Spleen (tissue), 11 donors: Measurements from ENCODE around the gene NEMF. TPM values are rescaled to one million over a fixed set of nuclear protein-coding genes. Genes with fewer than 3 reads are reported as not detected.

Source experiments
- DNase-seq: peaks from one replicate; pipeline ENCODE4 v3.0.0-alpha.2; 2020
- H3K27ac ChIP-seq, 8 donors: fragments of 200-600 bp; sonication (generic) in 7 of 8; 1 replicate in 4 of 8; 2 replicates in 4 of 8; pipeline versions ENCODE4 v1.5.0 to v1.8.0; 2016 to 2021; ENCODE audit warnings: inconsistent platforms in 4 of 8, mild to moderate bottlenecking in 4 of 8, moderate library complexity in 1 of 8
- H3K27me3 ChIP-seq, 7 donors: fragments of 200-600 bp; sonication (generic) in 6 of 7; replicated peaks in 1 of 7; 1 replicate in 4 of 7; 2 replicates in 3 of 7; pipeline versions ENCODE4 v1.5.0 to v1.8.0; 2016 to 2021; ENCODE audit warnings: inconsistent platforms in 3 of 7, mild to moderate bottlenecking in 1 of 7
- H3K36me3 ChIP-seq, 6 donors: fragments of 200-600 bp; sonication (generic) in 5 of 6; 1 replicate in 4 of 6; 2 replicates in 2 of 6; pipeline versions ENCODE4 v1.5.0 to v1.8.0; 2016 to 2021; ENCODE audit warnings: inconsistent platforms in 2 of 6
- H3K4me1 ChIP-seq, 6 donors: fragments of 200-600 bp; sonication (generic) in 5 of 6; 1 replicate in 3 of 6; 2 replicates in 3 of 6; pipeline versions ENCODE4 v1.5.0 to v1.8.0; 2016 to 2021; ENCODE audit warnings: inconsistent platforms in 3 of 6
- H3K4me3 ChIP-seq, 8 donors: fragments of 200-600 bp; sonication (generic) in 7 of 8; 1 replicate in 4 of 8; 2 replicates in 4 of 8; pipeline versions ENCODE4 v1.5.0 to v1.8.0; 2016 to 2021; ENCODE audit warnings: inconsistent platforms in 4 of 8, mild to moderate bottlenecking in 4 of 8, moderate library complexity in 2 of 8
- H3K9me3 ChIP-seq, 8 donors: fragments of 200-600 bp; sonication (generic) in 7 of 8; 1 replicate in 4 of 8; 2 replicates in 4 of 8; pipeline versions ENCODE4 v1.5.0 to v1.8.0; 2016 to 2021; ENCODE audit warnings: inconsistent platforms in 4 of 8
- POLR2A ChIP-seq, 3 donors: fragments of 450-650 bp; IDR thresholded peaks; one replicate each; pipeline ENCODE4 v1.5.1; 2017; ENCODE audit warnings: antibody characterized with exemption in 3 of 3, mild to moderate bottlenecking in 1 of 3
- POLR2AphosphoS5 ChIP-seq, 3 donors: sonication (generic); formaldehyde crosslinking; IDR thresholded peaks; one replicate each; pipeline ENCODE4 v1.5.1; 2017; ENCODE audit warnings: antibody characterized with exemption in 3 of 3
- WGBS, 5 donors: extraction: QIAGEN DNeasy Blood & Tissue Kit in 3 of 5; methylation state at CpG; one replicate each; pipeline versions ENCODE4 v1.1.5 to v1.1.7; 2013 to 2018; 5-methylcytosine and 5-hydroxymethylcytosine counted together
- intact Hi-C: fragments of 100-400 bp; cut with DNase I; formaldehyde crosslinking; loops from one replicate; pipeline ENCODE4 v1.15.0; 2023; ENCODE audit warnings: low total_unique reads
- polyA plus RNA-seq, 3 donors: library from polyadenylated mRNA; stranded (reverse); fragments of 200-250 nt; gene quantifications; one replicate each; pipeline ENCODE4 v1.2.1, GENCODE V29; 2013
- small RNA-seq, 4 donors: library from RNA; depleted of rRNA; stranded (forward); fragments of <200 nt; gene quantifications; one replicate each; pipeline ENCODE3, GENCODE V24; 2016
- total RNA-seq, 7 donors: library from RNA; depleted of rRNA in 3 of 7; stranded (reverse); fragments of >200 nt in 3 of 7; fragmentation: NEBNext Ultra II Directional in 4 of 7; extraction: Animal tissue kit (Norgen Biotek cat#: 25700) in 4 of 7; gene quantifications; one replicate each; pipeline versions ENCODE4 v1.1.0 to v1.2.1, GENCODE V29; 2016 to 2021
- TF ChIP-seq, protein P1 (sequence below), 11 experiments: fragments of 200-600 bp in 7 of 11; fragments of 450-650 bp in 4 of 11; sonication (generic) in 4 of 11; IDR thresholded peaks in 8 of 11; conservative IDR thresholded peaks in 3 of 11; 1 replicate in 7 of 11; 2 replicates in 4 of 11; pipeline versions ENCODE4 v1.4.0 to v1.8.0; 2016 to 2021; ENCODE audit warnings: antibody characterized with exemption in 11 of 11, inconsistent platforms in 4 of 11, mild to moderate bottlenecking in 1 of 11
- donor health status: healthy with polysubstance abuse.
- donor health status: DM: no; HTN: no; CAD: no; lungs with moderate emphysema.
- donor health status: DM: no; HTN: no; CAD: no.
- donor health status: Bipolar disorder and iron deficiency.
- donor health status: healthy.
- donor health status: DM: no; HTN: no; CAD: no.
- donor health status: DM: yes; HTN: yes; CAD: no.

NEMF gene
- total and polyA plus RNA-seq, 10 donors: 24.3 to 187 (median 82.4) TPM

DNA sequence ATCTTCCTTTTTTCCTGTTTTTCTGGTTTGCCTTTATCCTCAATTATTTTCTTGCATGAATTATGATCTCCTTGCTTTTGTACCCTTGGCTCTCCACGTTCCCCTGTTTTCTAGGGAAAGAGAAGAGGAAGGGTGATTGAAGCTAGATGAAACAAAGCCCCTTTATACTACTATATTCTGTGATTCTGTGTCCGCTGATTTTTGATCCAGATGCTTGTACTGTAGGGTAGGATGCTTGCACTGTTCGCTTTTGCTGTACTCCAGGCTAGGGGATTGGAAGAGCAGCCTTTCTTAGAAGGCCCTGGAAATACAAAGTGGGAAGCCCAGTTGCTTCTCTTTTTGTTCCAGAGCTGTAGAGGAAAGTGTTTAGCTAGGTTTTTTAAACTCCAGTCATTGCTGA lies 119.7 kb downstream of the NEMF start:
- H3K4me1 ChIP-seq: no peaks in the 10 kb centered on the region
- intact Hi-C loops: no loop called here
- no peaks in the 10 kb centered on the region for H3K9me3 ChIP-seq
- DNase-seq: no peak
- WGBS, 5 donors: 89 to 100% (median 91%) methylated on average over 3 of the region's 3 CpGs
- H3K36me3 ChIP-seq: peaks cover 0 to 53% (median 8%) of the 10 kb centered on the region in 6 donors
- no peak overlapping the region for H3K4me3 ChIP-seq
- H3K27ac ChIP-seq: no peak overlapping the region
- H3K27me3 ChIP-seq: no peaks in the 10 kb centered on the region
- TF ChIP-seq, protein P1, sequence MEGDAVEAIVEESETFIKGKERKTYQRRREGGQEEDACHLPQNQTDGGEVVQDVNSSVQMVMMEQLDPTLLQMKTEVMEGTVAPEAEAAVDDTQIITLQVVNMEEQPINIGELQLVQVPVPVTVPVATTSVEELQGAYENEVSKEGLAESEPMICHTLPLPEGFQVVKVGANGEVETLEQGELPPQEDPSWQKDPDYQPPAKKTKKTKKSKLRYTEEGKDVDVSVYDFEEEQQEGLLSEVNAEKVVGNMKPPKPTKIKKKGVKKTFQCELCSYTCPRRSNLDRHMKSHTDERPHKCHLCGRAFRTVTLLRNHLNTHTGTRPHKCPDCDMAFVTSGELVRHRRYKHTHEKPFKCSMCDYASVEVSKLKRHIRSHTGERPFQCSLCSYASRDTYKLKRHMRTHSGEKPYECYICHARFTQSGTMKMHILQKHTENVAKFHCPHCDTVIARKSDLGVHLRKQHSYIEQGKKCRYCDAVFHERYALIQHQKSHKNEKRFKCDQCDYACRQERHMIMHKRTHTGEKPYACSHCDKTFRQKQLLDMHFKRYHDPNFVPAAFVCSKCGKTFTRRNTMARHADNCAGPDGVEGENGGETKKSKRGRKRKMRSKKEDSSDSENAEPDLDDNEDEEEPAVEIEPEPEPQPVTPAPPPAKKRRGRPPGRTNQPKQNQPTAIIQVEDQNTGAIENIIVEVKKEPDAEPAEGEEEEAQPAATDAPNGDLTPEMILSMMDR (IDR thresholded peaks at IDR 0.05 in 8 of 11, conservative IDR thresholded peaks at IDR 0.05 in 3 of 11): no peak
- TF ChIP-seq POLR2AphosphoS5 (IDR thresholded peaks at IDR 0.05) (no peak), POLR2A (IDR thresholded peaks at IDR 0.05) (no peak)

Small RNA genes within 50 kb of the gene (small RNA-seq; reads per million reads assigned to genes)
- gene RF00019 (0 reads per million in 4 donors), gene RN7SL2 (1.4 to 3.9 (median 2.0) reads per million in 4 donors), gene RN7SL3 (0 to 0.41 (median 0.26) reads per million in 4 donors), gene RNU6-189P (0 reads per million in 4 donors), gene RNU6-539P (0 reads per million in 4 donors)

Other genes starting within 250 kb of the NEMF start
- 100 to 1,000 TPM; 122 to 222 (median 157) TPM for gene RPL36AL, start 232.2 kb downstream of the NEMF start, total RNA-seq
- 100 to 1,000 TPM; 416 to 638 (median 530) TPM for gene RPL36AL, start 232.2 kb downstream of the NEMF start, polyA plus RNA-seq
- gene MGAT2, start 232.0 kb downstream of the NEMF start, total RNA-seq: 10 to 100 TPM; 33.3 to 43.5 (median 39.7) TPM
- gene MGAT2, start 232.0 kb downstream of the NEMF start, polyA plus RNA-seq: 10 to 100 TPM; 20.5 to 23.9 (median 23.5) TPM
- 10 to 100 TPM in 1 of 7 donors, 1 to 10 TPM in 6; 3.9 to 10.1 (median 6.3) TPM for gene DNAAF2, start 217.5 kb downstream of the NEMF start, total RNA-seq
- gene DNAAF2, start 217.5 kb downstream of the NEMF start, polyA plus RNA-seq: 1 to 10 TPM; 6.5 to 6.9 (median 6.6) TPM
- 1 to 10 TPM; 1.8 to 7.4 (median 3.9) TPM for gene POLE2, start 164.6 kb downstream of the NEMF start, total RNA-seq
- gene POLE2, start 164.6 kb downstream of the NEMF start, polyA plus RNA-seq: 1 to 10 TPM; 3.0 to 4.9 (median 3.5) TPM
- 10 to 100 TPM in 4 of 7 donors, 1 to 10 TPM in 3; 5.9 to 12.8 (median 10.2) TPM for gene KLHDC1, start 159.7 kb downstream of the NEMF start, total RNA-seq
- gene KLHDC1, start 159.7 kb downstream of the NEMF start, polyA plus RNA-seq: 1 to 10 TPM; 3.1 to 4.3 (median 3.2) TPM
- 10 to 100 TPM; 31.9 to 66.8 (median 47.9) TPM for gene KLHDC2, start 84.6 kb downstream of the NEMF start, total RNA-seq
- gene KLHDC2, start 84.6 kb downstream of the NEMF start, polyA plus RNA-seq: 10 to 100 TPM; 34.0 to 41.0 (median 37.4) TPM
- 10 to 100 TPM; 74.3 to 89.1 (median 83.6) TPM for gene ARF6, start 40.3 kb upstream of the NEMF start, total RNA-seq
- gene ARF6, start 40.3 kb upstream of the NEMF start, polyA plus RNA-seq: 10 to 100 TPM; 39.0 to 63.9 (median 43.9) TPM